Measurements from ENCODE around the gene CABP7.

Gene CABP7

DNA sequence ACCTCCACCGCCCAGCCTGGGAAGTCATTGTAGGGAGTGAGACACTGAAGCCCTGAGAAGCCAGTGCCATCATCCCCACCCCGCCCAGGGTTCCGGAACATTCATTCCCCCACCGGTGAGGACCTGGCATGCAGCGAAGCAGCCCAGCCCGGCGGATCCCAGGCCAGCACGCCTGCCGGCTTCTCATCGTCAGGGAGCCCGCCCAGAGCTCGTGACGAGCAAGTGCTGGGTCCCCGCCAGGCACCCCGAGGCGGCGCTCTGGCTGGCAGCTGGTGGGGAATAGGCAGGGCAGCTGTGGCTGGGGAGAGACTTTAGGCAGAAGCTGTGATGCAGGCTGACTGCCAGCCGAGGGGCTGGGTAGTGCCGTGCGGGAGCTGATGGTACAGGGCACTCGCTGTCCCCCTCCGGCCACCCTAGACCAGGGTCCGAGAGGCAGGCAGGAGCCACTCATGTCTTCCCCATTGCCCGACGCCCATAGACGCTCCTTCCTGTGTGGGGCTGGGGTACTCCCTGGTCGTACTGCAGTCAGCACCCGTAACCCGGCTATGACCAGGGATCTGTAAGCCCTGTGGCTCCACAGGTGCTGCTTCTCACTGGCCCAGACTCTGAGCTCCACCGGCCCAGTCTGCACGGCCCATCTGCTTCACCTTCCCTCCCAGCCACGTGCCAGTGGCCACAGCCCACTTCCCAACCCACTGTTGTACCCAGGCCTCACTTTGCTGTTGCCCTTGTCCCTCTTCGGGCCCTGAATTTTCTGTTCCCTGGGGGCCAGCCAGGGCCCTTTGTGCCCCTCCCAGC is 24.5 kb upstream of the CABP7 start:
- Histone ChIP-seq H3K79me2 (ENCODE audit: control insufficient read depth, low read length) (no peaks in the 10 kb centered on the region), H3K9me2 (replicated peaks; ENCODE audit: control insufficient read depth, low read length) (no peaks in the 10 kb centered on the region), H3K27me3 (ENCODE audit: control insufficient read depth, low read length) (no peaks in the 10 kb centered on the region), H3K4me3 (ENCODE audit: low read length) (no peak overlapping the region), H3K36me3 (ENCODE audit: control insufficient read depth, low read length) (no peaks in the 10 kb centered on the region; the same call in 1 of the 2 replicates), H4K20me1 (ENCODE audit: control insufficient read depth, insufficient read depth, low read depth, low read length) (no peaks in the 10 kb centered on the region), H3K27ac (ENCODE audit: low read depth, low read length) (no peak overlapping the region), H3K4me2 (ENCODE audit: low read length) (no peak overlapping the region), H3F3A (ENCODE audit: control insufficient read depth, insufficient read depth) (no peaks in the 10 kb centered on the region), H3K4me1 (ENCODE audit: control insufficient read depth, low read length) (no peaks in the 10 kb centered on the region), H3K9me3 (ENCODE audit: control insufficient read depth, insufficient read depth, low read length) (no peaks in the 10 kb centered on the region)
- TF ChIP-seq, protein P1, sequence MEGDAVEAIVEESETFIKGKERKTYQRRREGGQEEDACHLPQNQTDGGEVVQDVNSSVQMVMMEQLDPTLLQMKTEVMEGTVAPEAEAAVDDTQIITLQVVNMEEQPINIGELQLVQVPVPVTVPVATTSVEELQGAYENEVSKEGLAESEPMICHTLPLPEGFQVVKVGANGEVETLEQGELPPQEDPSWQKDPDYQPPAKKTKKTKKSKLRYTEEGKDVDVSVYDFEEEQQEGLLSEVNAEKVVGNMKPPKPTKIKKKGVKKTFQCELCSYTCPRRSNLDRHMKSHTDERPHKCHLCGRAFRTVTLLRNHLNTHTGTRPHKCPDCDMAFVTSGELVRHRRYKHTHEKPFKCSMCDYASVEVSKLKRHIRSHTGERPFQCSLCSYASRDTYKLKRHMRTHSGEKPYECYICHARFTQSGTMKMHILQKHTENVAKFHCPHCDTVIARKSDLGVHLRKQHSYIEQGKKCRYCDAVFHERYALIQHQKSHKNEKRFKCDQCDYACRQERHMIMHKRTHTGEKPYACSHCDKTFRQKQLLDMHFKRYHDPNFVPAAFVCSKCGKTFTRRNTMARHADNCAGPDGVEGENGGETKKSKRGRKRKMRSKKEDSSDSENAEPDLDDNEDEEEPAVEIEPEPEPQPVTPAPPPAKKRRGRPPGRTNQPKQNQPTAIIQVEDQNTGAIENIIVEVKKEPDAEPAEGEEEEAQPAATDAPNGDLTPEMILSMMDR (IDR thresholded peaks at IDR 0.05; ENCODE audit: low read depth, low read length, poor library complexity, severe bottlenecking), result no peak
- TF ChIP-seq EZH2phosphoT487 (IDR thresholded peaks at IDR 0.05; ENCODE audit: borderline replicate concordance, low read length), result no peak

DNA sequence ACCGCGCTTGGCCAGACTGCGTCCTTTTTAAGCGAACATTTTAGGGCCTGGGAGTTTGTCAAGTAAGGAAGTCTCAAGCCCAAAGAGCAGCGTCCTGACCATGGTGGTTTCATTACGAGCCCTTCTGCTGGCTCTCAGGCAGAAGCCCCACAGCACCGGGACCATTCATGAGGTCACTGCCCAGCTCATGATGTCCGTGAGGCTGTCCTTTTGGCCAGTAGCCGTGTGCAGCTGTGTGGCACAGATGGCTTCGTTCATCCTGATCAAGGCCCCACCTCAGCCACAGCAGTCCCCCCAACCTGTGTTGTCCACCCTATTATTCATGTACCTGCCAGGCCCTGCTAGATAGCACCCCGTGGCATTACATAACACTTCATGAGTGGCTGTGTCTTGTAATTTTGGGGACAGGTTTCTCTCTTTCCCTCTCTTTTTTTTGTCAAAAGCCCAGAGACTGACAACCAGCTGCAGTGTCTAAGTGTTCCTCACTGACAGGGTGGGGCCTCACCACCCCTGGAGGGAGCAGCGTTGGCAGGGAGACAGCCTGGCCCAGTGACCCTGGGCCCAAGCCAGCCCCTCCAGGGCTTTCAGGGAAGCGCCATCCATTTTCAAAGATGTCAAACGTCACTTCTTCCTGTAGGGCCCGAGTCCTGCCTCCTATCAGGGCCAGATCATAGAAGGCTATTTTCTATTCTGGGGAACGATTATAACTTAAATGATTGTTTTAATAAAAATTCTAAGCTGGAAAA is 21.8 kb upstream of the CABP7 start:
- Histone ChIP-seq H3K27me3 (ENCODE audit: control insufficient read depth, low read length) (no peaks in the 10 kb centered on the region; the same call in 1 of the 2 replicates), H3K4me1 (ENCODE audit: control insufficient read depth, low read length) (peaks cover 17% of the 10 kb centered on the region), H3F3A (ENCODE audit: control insufficient read depth, insufficient read depth) (no peaks in the 10 kb centered on the region), H3K4me2 (ENCODE audit: low read length) (no peak overlapping the region), H3K79me2 (ENCODE audit: control insufficient read depth, low read length) (no peaks in the 10 kb centered on the region), H3K27ac (ENCODE audit: low read depth, low read length) (no peak overlapping the region), H3K9me3 (ENCODE audit: control insufficient read depth, insufficient read depth, low read length) (no peaks in the 10 kb centered on the region), H3K36me3 (ENCODE audit: control insufficient read depth, low read length) (no peaks in the 10 kb centered on the region; the same call in 1 of the 2 replicates), H3K9me2 (replicated peaks; ENCODE audit: control insufficient read depth, low read length) (no peaks in the 10 kb centered on the region), H3K4me3 (ENCODE audit: low read length) (no peak overlapping the region), H4K20me1 (ENCODE audit: control insufficient read depth, insufficient read depth, low read depth, low read length) (0 out of 2 replicates have a peak, but pooled peaks cover 3% of the 10 kb centered on the region)
- TF ChIP-seq, protein P1 (IDR thresholded peaks at IDR 0.05; ENCODE audit: low read depth, low read length, poor library complexity, severe bottlenecking), result no peak
- no peak for TF ChIP-seq EZH2phosphoT487 (IDR thresholded peaks at IDR 0.05; ENCODE audit: borderline replicate concordance, low read length)

DNA sequence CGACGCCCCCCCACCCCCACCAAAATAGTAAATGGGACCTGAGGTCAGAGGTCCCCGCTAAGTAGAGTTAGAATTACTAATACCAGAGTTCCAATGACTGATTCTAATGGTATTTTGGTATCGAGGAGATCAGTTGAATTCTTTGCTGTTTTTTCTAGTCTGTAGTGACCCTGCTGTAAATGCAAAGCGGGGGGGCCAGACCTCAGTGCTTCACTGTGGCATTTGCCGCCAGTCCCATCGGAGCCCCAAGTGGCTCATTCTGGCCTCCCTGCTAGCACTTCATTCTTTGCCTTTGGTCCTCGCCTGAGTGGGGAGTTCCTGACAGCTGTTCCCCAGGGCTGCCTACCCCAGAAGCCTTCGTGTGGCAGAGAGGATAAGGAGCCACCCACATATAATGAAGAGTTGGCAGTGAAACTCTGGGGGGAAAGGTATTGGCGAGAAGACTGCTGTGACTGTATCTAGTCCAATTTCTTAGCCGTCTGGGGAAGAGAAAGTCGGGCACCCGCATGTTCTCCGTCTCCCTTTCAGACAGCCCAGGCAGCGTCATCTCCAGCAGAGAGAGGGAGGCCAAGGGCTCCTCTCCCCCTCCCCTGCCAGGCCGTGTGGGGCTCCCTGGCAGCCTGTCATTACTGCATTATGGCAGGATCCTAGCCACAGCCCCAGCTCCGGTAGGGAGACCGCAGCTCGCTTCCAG is 19.4 kb upstream of the CABP7 start:
- H3K9me3 ChIP-seq (ENCODE audit: control insufficient read depth, insufficient read depth, low read length), result no peaks in the 10 kb centered on the region
- no peaks in the 10 kb centered on the region; the same call in 1 of the 2 replicates for H3K36me3 ChIP-seq (ENCODE audit: control insufficient read depth, low read length)
- H3K4me3 ChIP-seq (ENCODE audit: low read length), result no peak overlapping the region
- no peak overlapping the region for H3K4me2 ChIP-seq (ENCODE audit: low read length)
- H3K9me2 ChIP-seq (replicated peaks; ENCODE audit: control insufficient read depth, low read length), result no peaks in the 10 kb centered on the region
- no peak overlapping the region for H3K27ac ChIP-seq (ENCODE audit: low read depth, low read length)
- H3K27me3 ChIP-seq (ENCODE audit: control insufficient read depth, low read length), result no peaks in the 10 kb centered on the region; the same call in 1 of the 2 replicates
- no peaks in the 10 kb centered on the region for H3K79me2 ChIP-seq (ENCODE audit: control insufficient read depth, low read length)
- H3F3A ChIP-seq (ENCODE audit: control insufficient read depth, insufficient read depth), result no peaks in the 10 kb centered on the region
- H4K20me1 ChIP-seq (ENCODE audit: control insufficient read depth, insufficient read depth, low read depth, low read length), result 0 out of 2 replicates have a peak, but pooled peaks cover 3% of the 10 kb centered on the region
- TF ChIP-seq EZH2phosphoT487 (IDR thresholded peaks at IDR 0.05; ENCODE audit: borderline replicate concordance, low read length), result no peak
- TF ChIP-seq, protein P1 (IDR thresholded peaks at IDR 0.05; ENCODE audit: low read depth, low read length, poor library complexity, severe bottlenecking), result no peak
- peaks cover 26% of the 10 kb centered on the region for H3K4me1 ChIP-seq (ENCODE audit: control insufficient read depth, low read length)

Measured in DOHH2 (cell line).